ENCODE results near the gene MIER3. TPM values are rescaled to one million over a fixed set of nuclear protein-coding genes. Genes with fewer than 3 reads are reported as not detected.

The MIER3 gene
- total and polyA plus RNA-seq, 7 experiments from 2014 or later = 5.5 to 35.0 (median 21.1) TPM

- DNase-seq (no peak), ATAC-seq (no peak)
- Mint-ChIP-seq H3K4me1 (peaks cover 0 to 12% (median 4%) of the 10 kb centered on the region in 7 donors), H3K9me3 (no peaks in the 10 kb centered on the region), H3K4me3 (no peak overlapping the region), H3K27ac (no peak overlapping the region), H3K36me3 (peaks cover 7 to 47% (median 22%) of the 10 kb centered on the region in 5 donors), H3K27me3 (no peaks in the 10 kb centered on the region)
- intact Hi-C loops (cut with micrococcal nuclease) = no loop called here
- ChIA-PET CTCF (interaction anchor here (0.6 to 1.6 kb wide), 2 partner anchors 24 to 297 kb away, joined by 3 to 7 read pairs; no protein-coding TSS in a partner anchor), POLR2A (interaction anchor here (0.6 kb wide), 1 partner anchor 872 kb away, joined by 3 read pairs; no protein-coding TSS in a partner anchor)
- Histone ChIP-seq H3K27me3 (ENCODE audit: control insufficient read depth in 2 of 2, insufficient read depth in 2 of 2, low read length in 2 of 2) (no peaks in the 10 kb centered on the region), H3K36me3 (ENCODE audit: control insufficient read depth in 2 of 3, insufficient read depth in 3 of 3, low read length in 3 of 3) (peaks cover 4 to 36% (median 8%) of the 10 kb centered on the region in 3 experiments), H3K4me3 (ENCODE audit: low read length) (no peak overlapping the region), H3K27ac (ENCODE audit: low read depth, low read length) (no peak overlapping the region), H3K9me3 (ENCODE audit: control insufficient read depth in 2 of 3, low read length in 3 of 3) (no peaks in the 10 kb centered on the region), H3K4me1 (ENCODE audit: control insufficient read depth in 2 of 2, insufficient read depth in 2 of 2, low read length in 2 of 2) (no peaks in the 10 kb centered on the region)
Measured at GRCh38 chr5:56922922-56923321, 29.0 kb downstream of the MIER3 start.

DNA sequence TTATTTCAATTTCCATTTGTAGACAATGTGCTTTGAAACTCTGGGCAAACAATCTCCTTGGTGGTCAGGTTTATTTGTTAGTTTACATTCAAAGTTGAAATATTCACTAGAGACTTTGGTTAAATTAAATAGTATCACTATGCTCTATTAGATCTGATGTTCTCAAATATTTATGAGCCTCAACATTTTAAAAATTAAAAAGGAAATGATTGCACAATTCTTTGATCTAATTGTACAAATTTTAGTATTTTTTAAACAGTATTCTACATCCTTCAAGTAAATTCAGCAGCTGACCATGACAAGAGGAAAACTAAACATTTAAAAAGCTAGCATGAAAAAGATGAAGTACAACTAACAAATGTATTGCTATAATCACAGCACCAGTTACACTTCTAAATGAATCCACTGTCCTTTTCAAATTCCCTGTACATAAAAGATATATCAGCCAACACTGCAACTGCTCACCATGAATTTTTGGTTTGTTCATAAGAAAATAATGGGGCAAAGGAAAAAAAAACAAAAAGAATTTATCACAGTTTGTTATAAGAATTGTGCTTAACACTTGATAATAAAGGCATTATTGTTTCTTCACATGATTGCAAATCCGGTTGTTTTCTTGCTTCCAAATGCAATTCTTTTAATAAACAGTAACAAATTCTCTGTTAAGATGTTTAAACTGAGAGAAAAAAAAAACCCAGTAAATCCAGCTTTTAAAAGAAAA lies 31.8 kb downstream of the MIER3 start:
- ChIA-PET POLR2A (interaction anchor here (0.5 to 1.1 kb wide), 2 partner anchors 10 to 59 kb away, joined by 4 to 5 read pairs; partner anchors contain the start of gene SETD9), CTCF (interaction anchor here (1.4 kb wide), 1 partner anchor 10 kb away, joined by 3 read pairs; no protein-coding TSS in a partner anchor)
- Mint-ChIP-seq H3K4me1 (peaks cover 0 to 12% (median 4%) of the 10 kb centered on the region in 7 donors), H3K4me3 (no peak overlapping the region), H3K27me3 (no peaks in the 10 kb centered on the region), H3K27ac (no peak overlapping the region), H3K9me3 (no peaks in the 10 kb centered on the region), H3K36me3 (peaks cover 0 to 26% (median 8%) of the 10 kb centered on the region in 5 donors)
- ATAC-seq (no peak), DNase-seq (no peak)
- Histone ChIP-seq H3K27ac (ENCODE audit: low read depth, low read length) (no peak overlapping the region), H3K9me3 (ENCODE audit: control insufficient read depth in 2 of 3, low read length in 3 of 3) (no peaks in the 10 kb centered on the region), H3K4me3 (ENCODE audit: low read length) (no peak overlapping the region), H3K4me1 (ENCODE audit: control insufficient read depth in 2 of 2, insufficient read depth in 2 of 2, low read length in 2 of 2) (no peaks in the 10 kb centered on the region), H3K27me3 (ENCODE audit: control insufficient read depth in 2 of 2, insufficient read depth in 2 of 2, low read length in 2 of 2) (no peaks in the 10 kb centered on the region), H3K36me3 (ENCODE audit: control insufficient read depth in 2 of 3, insufficient read depth in 3 of 3, low read length in 3 of 3) (peaks cover 4 to 26% (median 5%) of the 10 kb centered on the region in 3 experiments)
- intact Hi-C loops (cut with micrococcal nuclease) = loop anchor here in 1 of 2 donors (1.0 kb wide), 1 partner anchor 10 kb away; no protein-coding TSS in a partner anchor

- ChIA-PET POLR2A (interaction anchor here (0.6 to 1.3 kb wide), 2 partner anchors 8 to 22 kb away, joined by 3 read pairs; no protein-coding TSS in a partner anchor), CTCF (interaction anchor here (1.3 kb wide), 1 partner anchor 13 kb away, joined by 3 read pairs; no protein-coding TSS in a partner anchor)
- no peaks in the 10 kb centered on the region for H3K4me1 ChIP-seq (ENCODE audit: control insufficient read depth in 2 of 2, insufficient read depth in 2 of 2, low read length in 2 of 2)
- Mint-ChIP-seq H3K27me3 (no peaks in the 10 kb centered on the region), H3K4me3 (no peak overlapping the region), H3K4me1 (peaks cover 0 to 12% (median 4%) of the 10 kb centered on the region in 7 donors), H3K9me3 (no peaks in the 10 kb centered on the region), H3K27ac (no peak overlapping the region), H3K36me3 (peaks cover 0 to 16% (median 3%) of the 10 kb centered on the region in 5 donors)
- intact Hi-C loops (cut with micrococcal nuclease) = no loop called here
- peaks cover 0 to 13% (median 0%) of the 10 kb centered on the region in 3 experiments for H3K36me3 ChIP-seq (ENCODE audit: control insufficient read depth in 2 of 3, insufficient read depth in 3 of 3, low read length in 3 of 3)
- H3K4me3 ChIP-seq (ENCODE audit: low read length) = no peak overlapping the region
- H3K9me3 ChIP-seq (ENCODE audit: control insufficient read depth in 2 of 3, low read length in 3 of 3) = no peaks in the 10 kb centered on the region
- ATAC-seq (no peak), DNase-seq (no peak)
- H3K27ac ChIP-seq (ENCODE audit: low read depth, low read length) = no peak overlapping the region
- no peaks in the 10 kb centered on the region for H3K27me3 ChIP-seq (ENCODE audit: control insufficient read depth in 2 of 2, insufficient read depth in 2 of 2, low read length in 2 of 2)
Measured at GRCh38 chr5:56918054-56918453, 33.9 kb downstream of the MIER3 start.

- H3K9me3 Mint-ChIP-seq = no peaks in the 10 kb centered on the region
- H3K27me3 Mint-ChIP-seq = no peaks in the 10 kb centered on the region
- Histone ChIP-seq H3K36me3 (ENCODE audit: control insufficient read depth in 2 of 3, insufficient read depth in 3 of 3, low read length in 3 of 3) (peaks cover 0 to 8% (median 0%) of the 10 kb centered on the region in 3 experiments), H3K27me3 (ENCODE audit: control insufficient read depth in 2 of 2, insufficient read depth in 2 of 2, low read length in 2 of 2) (no peaks in the 10 kb centered on the region), H3K27ac (ENCODE audit: low read depth, low read length) (no peak overlapping the region), H3K9me3 (ENCODE audit: control insufficient read depth in 2 of 3, low read length in 3 of 3) (no peaks in the 10 kb centered on the region), H3K4me1 (ENCODE audit: control insufficient read depth in 2 of 2, insufficient read depth in 2 of 2, low read length in 2 of 2) (no peaks in the 10 kb centered on the region), H3K4me3 (ENCODE audit: low read length) (no peak overlapping the region)
- ChIA-PET POLR2A (interaction anchor here (0.6 to 1.3 kb wide), 2 partner anchors 8 to 23 kb away, joined by 3 read pairs; no protein-coding TSS in a partner anchor), CTCF (interaction anchor here (1.3 kb wide), 1 partner anchor 13 kb away, joined by 3 read pairs; no protein-coding TSS in a partner anchor)
- ATAC-seq = no peak
- intact Hi-C loops (cut with micrococcal nuclease) = no loop called here
- H3K4me3 Mint-ChIP-seq = no peak overlapping the region
- no peak for DNase-seq
- H3K36me3 Mint-ChIP-seq = peaks cover 0 to 17% (median 3%) of the 10 kb centered on the region in 5 donors
- peaks cover 0 to 11% (median 4%) of the 10 kb centered on the region in 7 donors for H3K4me1 Mint-ChIP-seq
- H3K27ac Mint-ChIP-seq = peak overlapping the region in 1 of 9 donors; percentile 18
Measured at GRCh38 chr5:56917534-56917933, 34.4 kb downstream of the MIER3 start.

DNA sequence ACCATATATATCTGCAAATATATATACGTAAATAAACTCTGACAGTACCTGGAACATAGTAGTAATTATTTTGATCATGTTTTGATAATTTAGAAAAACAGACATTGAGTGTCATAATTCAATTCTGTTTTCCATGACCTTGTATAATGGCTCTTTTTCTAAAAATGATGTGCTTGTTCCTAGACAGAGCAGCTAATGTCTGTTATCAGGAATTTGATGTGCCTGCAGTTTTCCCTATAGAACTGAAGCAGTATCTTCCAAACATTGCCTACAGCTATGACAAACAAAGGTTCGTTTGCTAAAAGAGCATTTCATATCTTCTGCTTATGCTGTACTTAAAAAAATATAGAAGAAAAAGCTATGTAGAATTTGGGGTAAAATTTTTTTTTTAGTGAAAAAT lies 37.2 kb downstream of the MIER3 start:
- H3K4me3 Mint-ChIP-seq = no peak overlapping the region
- no peak overlapping the region for H3K27ac Mint-ChIP-seq
- Histone ChIP-seq H3K4me3 (ENCODE audit: low read length) (no peak overlapping the region), H3K27me3 (ENCODE audit: control insufficient read depth in 2 of 2, insufficient read depth in 2 of 2, low read length in 2 of 2) (no peaks in the 10 kb centered on the region), H3K27ac (ENCODE audit: low read depth, low read length) (no peak overlapping the region), H3K36me3 (ENCODE audit: control insufficient read depth in 2 of 3, insufficient read depth in 3 of 3, low read length in 3 of 3) (no peaks in the 10 kb centered on the region), H3K4me1 (ENCODE audit: control insufficient read depth in 2 of 2, insufficient read depth in 2 of 2, low read length in 2 of 2) (no peaks in the 10 kb centered on the region), H3K9me3 (ENCODE audit: control insufficient read depth in 2 of 3, low read length in 3 of 3) (no peaks in the 10 kb centered on the region)
- peaks cover 5 to 20% (median 14%) of the 10 kb centered on the region in 7 donors for H3K4me1 Mint-ChIP-seq
- ATAC-seq = no peak
- H3K36me3 Mint-ChIP-seq = peaks cover 0 to 11% (median 0%) of the 10 kb centered on the region in 5 donors
- ChIA-PET POLR2A (interaction anchor here (0.8 kb wide), 1 partner anchor 17 kb away, joined by 5 read pairs; no protein-coding TSS in a partner anchor), CTCF (interaction anchor here (0.5 to 1.1 kb wide), 5 partner anchors 13 to 726 kb away, joined by 3 to 7 read pairs (median 4); no protein-coding TSS in a partner anchor)
- H3K27me3 Mint-ChIP-seq = no peaks in the 10 kb centered on the region
- DNase-seq = no peak
- H3K9me3 Mint-ChIP-seq = no peaks in the 10 kb centered on the region
- intact Hi-C loops (cut with micrococcal nuclease) = no loop called here

GRCh38 chr5:56913766-56914165 lies 38.2 kb downstream of the MIER3 start:
- ATAC-seq (no peak), DNase-seq (no peak)
- CTCF ChIA-PET = no interaction called here
- Mint-ChIP-seq H3K36me3 (peaks cover 0 to 11% (median 3%) of the 10 kb centered on the region in 5 donors), H3K27ac (no peak overlapping the region), H3K4me1 (peaks cover 8 to 24% (median 18%) of the 10 kb centered on the region in 7 donors), H3K4me3 (no peak overlapping the region), H3K9me3 (no peaks in the 10 kb centered on the region), H3K27me3 (peaks cover 0 to under 1% (median 0%) of the 10 kb centered on the region in 5 donors)
- Histone ChIP-seq H3K9me3 (ENCODE audit: control insufficient read depth in 2 of 3, low read length in 3 of 3) (no peaks in the 10 kb centered on the region), H3K4me3 (ENCODE audit: low read length) (no peak overlapping the region), H3K27me3 (ENCODE audit: control insufficient read depth in 2 of 2, insufficient read depth in 2 of 2, low read length in 2 of 2) (no peaks in the 10 kb centered on the region), H3K4me1 (ENCODE audit: control insufficient read depth in 2 of 2, insufficient read depth in 2 of 2, low read length in 2 of 2) (no peaks in the 10 kb centered on the region), H3K27ac (ENCODE audit: low read depth, low read length) (no peak overlapping the region), H3K36me3 (ENCODE audit: control insufficient read depth in 2 of 3, insufficient read depth in 3 of 3, low read length in 3 of 3) (no peaks in the 10 kb centered on the region)
- intact Hi-C loops (cut with micrococcal nuclease) = no loop called here
- POLR2A ChIA-PET = interaction anchor here (1.0 kb wide), 1 partner anchor 37 kb away, joined by 4 read pairs; no protein-coding TSS in a partner anchor
